HUES6 (cell line): ENCODE data around the gene NPTX1.

Source experiments
- H3K27ac ChIP-seq: 2 replicates; pipeline ENCODE4 v1.7.0; 2013; ENCODE audit warnings: low read depth, mild to moderate bottlenecking, low read length, inconsistent platforms
- H3K27me3 ChIP-seq: 2 replicates; pipeline ENCODE4 v1.6.1; 2013; ENCODE audit warnings: low read length; ENCODE audit not compliant: control insufficient read depth, insufficient read depth
- H3K36me3 ChIP-seq: 2 replicates; pipeline ENCODE4 v1.6.1; 2013; ENCODE audit warnings: low read length; ENCODE audit not compliant: control insufficient read depth, insufficient read depth
- H3K4me1 ChIP-seq: 2 replicates; pipeline ENCODE4 v1.6.1; 2013; ENCODE audit warnings: low read length; ENCODE audit not compliant: control insufficient read depth, insufficient read depth
- H3K4me3 ChIP-seq: 2 replicates; pipeline ENCODE4 v1.5.1; 2013; ENCODE audit warnings: low read depth, low read length
- H3K9ac ChIP-seq: one replicate; pipeline ENCODE4 v1.6.1; 2013; ENCODE audit warnings: mild to moderate bottlenecking, low read length
- H3K9me3 ChIP-seq: 2 replicates; pipeline ENCODE4 v1.6.1; 2013; ENCODE audit warnings: low read depth, low read length; ENCODE audit not compliant: control insufficient read depth, insufficient read depth

Gene NPTX1

DNA sequence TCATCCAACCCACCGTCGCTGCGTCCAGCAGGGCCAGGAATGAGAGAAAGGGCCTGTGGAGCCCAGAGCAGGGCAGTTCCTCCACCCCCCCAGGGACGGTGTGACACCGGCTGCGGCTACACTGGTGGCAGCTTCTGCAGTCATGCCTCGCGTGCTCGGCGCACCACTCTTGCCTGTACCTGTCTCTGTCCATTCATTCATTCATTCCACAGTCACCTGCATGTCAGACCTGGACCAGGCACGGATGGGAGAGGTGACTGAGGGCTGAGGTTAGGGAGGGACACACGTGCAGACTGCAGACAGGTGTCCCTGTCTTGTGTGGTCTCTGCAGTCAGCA, 34.1 kb downstream of the NPTX1 start:
- H3K4me1 ChIP-seq: peaks cover 5% of the 10 kb centered on the region; the same call in 1 of the 2 replicates
- H3K9ac ChIP-seq: no peak overlapping the region
- H3K9me3 ChIP-seq: no peaks in the 10 kb centered on the region
- no peak overlapping the region for H3K4me3 ChIP-seq
- H3K27me3 ChIP-seq: peaks cover 53% of the 10 kb centered on the region
- H3K27ac ChIP-seq: no peak overlapping the region
- no peaks in the 10 kb centered on the region for H3K36me3 ChIP-seq

DNA sequence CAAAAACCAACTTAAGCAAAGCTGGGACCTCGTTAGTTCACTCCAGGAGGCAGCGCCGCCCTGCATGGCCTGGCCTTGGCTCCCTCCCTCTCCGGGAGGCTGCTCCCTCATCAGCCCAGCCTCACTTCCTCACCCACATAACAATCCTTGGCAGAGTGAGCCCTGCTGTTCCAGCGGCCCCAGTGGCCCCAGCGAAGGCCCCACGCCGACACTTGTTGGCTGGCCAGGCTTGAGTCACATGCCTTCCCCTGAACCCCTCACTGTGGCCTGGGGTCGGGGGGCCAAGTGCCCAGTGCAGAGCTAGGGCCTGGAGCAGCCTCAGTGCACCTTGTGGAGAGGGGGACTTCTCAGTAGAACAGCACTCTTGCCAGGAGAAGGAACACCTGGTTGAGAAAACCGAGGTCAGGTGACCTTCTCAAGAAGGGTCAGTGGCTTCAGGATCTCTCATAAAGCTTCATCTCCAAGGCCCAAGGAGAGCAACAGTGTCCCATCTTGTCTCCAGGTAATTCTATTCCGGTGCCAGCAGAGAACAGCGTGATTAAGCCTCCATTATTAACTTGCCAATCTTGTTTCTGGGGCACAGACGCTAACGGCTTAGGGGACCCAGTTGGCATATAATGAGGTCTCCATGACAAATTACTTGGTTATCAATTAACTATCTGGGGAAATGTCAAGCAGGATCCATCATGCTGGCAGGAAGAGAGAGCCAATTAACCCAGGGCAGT, 34.6 kb downstream of the NPTX1 start:
- H3K4me1 ChIP-seq: peaks cover 5% of the 10 kb centered on the region; the same call in 1 of the 2 replicates
- H3K9me3 ChIP-seq: no peaks in the 10 kb centered on the region
- H3K27ac ChIP-seq: no peak overlapping the region
- no peak overlapping the region for H3K9ac ChIP-seq
- H3K4me3 ChIP-seq: no peak overlapping the region
- no peaks in the 10 kb centered on the region for H3K36me3 ChIP-seq
- peaks cover 53% of the 10 kb centered on the region for H3K27me3 ChIP-seq

DNA sequence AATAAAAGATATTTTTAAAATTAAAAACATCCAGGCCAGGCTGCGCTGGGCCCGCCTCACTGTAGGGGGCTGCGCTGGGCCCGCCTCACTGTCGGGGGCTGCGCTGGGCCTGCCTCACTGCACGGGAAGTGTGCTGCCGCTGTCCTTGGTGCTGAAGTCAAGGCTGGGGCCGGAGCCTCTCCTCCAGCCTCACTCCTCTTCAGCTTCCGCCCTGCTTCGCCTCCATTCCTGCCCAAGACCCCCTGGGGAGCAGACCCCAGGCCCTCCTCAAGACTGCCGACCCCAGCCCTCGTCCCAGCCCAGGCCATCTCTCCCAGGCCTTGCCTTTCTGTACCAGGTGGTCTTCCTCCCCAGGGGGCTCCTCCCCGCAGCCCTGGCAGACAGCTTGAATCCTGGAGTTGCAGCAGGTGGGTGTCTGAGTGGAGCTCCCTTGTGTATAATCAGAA, 35.3 kb downstream of the NPTX1 start:
- Histone ChIP-seq H3K9ac (no peak overlapping the region), H3K27me3 (peaks cover 53% of the 10 kb centered on the region), H3K4me3 (no peak overlapping the region), H3K36me3 (no peaks in the 10 kb centered on the region), H3K27ac (no peak overlapping the region), H3K9me3 (no peaks in the 10 kb centered on the region), H3K4me1 (peaks cover 5% of the 10 kb centered on the region; the same call in 1 of the 2 replicates)

DNA sequence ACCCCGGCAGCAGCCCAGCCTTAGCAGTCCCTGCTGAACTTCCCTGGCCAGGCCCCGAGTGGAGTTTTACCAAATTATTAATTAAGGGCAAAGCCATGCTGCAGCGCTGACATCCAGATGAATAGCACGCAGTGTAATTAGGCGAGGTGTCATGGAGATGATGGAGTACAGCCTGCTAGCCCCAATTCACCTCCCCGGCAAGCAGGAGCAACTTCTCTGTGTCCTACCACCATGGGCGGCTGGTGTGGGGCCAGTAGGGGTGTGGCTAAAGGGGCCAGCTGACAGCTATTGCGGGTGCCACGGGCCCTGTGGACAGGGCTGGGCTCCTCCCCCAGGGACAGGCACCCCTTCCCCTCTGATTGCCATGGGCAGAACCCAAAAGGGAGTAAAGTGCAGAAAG, 36.9 kb downstream of the NPTX1 start:
- H3K27me3 ChIP-seq: peaks cover 38% of the 10 kb centered on the region
- no peak overlapping the region for H3K9ac ChIP-seq
- peaks cover 5% of the 10 kb centered on the region; the same call in 1 of the 2 replicates for H3K4me1 ChIP-seq
- no peak overlapping the region for H3K4me3 ChIP-seq
- no peak overlapping the region for H3K27ac ChIP-seq
- H3K9me3 ChIP-seq: no peaks in the 10 kb centered on the region
- H3K36me3 ChIP-seq: no peaks in the 10 kb centered on the region

DNA sequence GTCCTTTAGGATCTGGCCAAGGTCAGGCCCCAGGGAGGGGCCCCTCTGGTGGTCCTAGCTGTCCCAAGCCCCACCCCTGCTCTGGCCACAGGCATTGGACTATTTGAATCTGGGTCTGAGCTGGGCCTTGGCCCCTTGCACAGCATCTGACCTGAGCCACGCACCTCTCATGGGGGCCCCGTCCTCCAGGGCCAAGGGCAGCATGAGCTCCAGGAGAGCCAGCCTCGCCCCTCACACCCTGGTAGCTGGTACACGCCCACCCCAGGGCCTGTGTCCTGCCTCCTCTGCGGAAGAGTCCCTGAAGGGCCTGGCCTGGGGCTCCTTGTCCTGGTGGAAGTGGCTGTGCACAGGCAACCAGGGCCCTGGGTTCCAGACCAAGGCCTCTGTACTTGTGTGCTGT, 37.6 kb downstream of the NPTX1 start:
- H3K27me3 ChIP-seq: peaks cover 32% of the 10 kb centered on the region
- no peak overlapping the region for H3K27ac ChIP-seq
- no peaks in the 10 kb centered on the region for H3K36me3 ChIP-seq
- 0 out of 2 replicates have a peak, but pooled peaks cover under 1% of the 10 kb centered on the region for H3K4me1 ChIP-seq
- no peaks in the 10 kb centered on the region for H3K9me3 ChIP-seq
- H3K9ac ChIP-seq: no peak overlapping the region
- H3K4me3 ChIP-seq: no peak overlapping the region

DNA sequence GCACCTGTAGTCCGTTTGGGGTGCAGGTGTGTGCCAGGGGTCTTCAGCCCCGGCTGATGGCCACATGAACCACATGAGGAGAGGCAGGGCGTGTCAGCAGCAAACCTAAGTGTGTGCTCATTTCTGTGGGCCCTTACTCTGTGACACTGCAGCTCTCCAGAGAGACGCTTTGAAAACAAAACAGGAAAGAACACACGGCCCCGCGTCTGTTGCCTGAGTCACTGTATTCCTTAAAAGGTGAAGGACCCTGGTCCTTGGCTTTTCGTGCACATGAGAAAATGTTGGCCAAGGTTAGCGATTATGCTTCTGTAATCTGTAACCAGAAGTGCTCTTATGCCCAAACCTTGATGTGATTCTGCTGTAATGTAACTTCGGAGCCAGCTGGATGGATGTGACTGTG, 38.9 kb downstream of the NPTX1 start:
- H3K9ac ChIP-seq: no peak overlapping the region
- H3K9me3 ChIP-seq: no peaks in the 10 kb centered on the region
- H3K4me3 ChIP-seq: no peak overlapping the region
- no peak overlapping the region for H3K27ac ChIP-seq
- H3K4me1 ChIP-seq: no peaks in the 10 kb centered on the region
- H3K27me3 ChIP-seq: peaks cover 20% of the 10 kb centered on the region
- H3K36me3 ChIP-seq: no peaks in the 10 kb centered on the region

DNA sequence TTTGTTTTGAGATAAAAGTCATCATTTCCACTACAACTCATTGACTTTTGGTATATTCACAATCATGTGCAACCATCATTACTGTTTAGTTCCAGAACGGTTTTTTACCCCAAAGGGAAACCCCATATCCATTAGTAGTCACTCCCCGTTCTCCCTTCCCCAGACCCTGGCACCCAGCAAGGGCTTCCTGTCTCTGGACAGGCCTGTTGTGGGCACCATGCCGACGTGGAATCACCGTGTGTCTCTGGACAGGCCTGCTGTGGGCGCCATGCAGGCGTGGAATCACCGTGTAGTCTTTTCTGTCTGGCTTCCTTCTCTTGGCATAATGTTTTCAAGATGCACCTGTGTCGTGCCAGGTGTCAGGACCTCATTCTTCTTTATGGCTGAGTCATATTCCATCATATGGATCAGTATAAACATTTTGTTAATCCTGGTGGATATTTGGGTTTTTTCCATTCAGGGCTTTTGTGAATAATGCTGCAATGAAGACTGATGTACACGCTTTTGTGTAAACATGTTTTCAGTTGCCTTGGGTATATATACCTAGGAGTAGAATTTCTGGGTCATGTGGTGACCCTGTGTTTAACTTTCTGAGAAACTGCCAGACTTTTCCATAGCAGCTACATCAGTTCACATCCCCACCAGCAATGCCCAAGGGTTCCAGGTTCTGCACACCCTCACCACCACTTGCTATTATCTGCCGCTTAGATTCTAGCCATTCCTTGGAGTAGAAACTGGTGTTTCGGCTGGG, 42.3 kb downstream of the NPTX1 start:
- Histone ChIP-seq H3K4me3 (no peak overlapping the region), H3K4me1 (no peaks in the 10 kb centered on the region), H3K27me3 (peaks cover 6% of the 10 kb centered on the region; the same call in 1 of the 2 replicates), H3K36me3 (no peaks in the 10 kb centered on the region), H3K27ac (no peak overlapping the region), H3K9me3 (no peaks in the 10 kb centered on the region), H3K9ac (no peak overlapping the region)

DNA sequence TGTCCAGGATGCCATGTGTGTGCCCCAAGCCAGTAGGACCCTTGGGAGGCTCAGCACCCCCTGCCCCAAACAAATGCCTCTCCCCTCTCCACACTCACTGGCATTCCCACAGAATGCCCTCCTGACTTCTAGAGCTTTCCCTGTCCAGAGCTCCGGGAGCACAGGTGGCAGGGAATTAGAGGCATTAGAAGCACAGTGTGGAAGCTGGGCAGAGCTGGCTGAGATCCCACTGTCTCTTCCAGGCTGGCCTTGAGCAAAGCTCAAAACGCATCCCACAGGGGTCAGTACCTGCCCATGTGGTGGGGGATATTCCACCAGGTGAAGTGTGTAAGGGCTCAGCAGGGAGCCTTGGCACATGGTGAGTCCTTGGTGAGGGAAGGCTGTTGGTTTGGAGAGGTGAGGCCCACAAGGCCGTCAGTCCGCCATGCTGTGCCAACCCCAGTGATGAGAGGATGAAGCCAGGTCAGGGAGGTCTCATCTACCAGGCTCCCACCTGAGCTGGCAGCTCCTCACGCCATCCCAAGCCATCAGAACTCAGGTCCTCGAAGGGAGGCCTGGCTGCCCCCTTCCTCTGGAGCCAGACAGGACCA, 43.4 kb downstream of the NPTX1 start:
- no peak overlapping the region for H3K4me3 ChIP-seq
- H3K4me1 ChIP-seq: no peaks in the 10 kb centered on the region
- no peak overlapping the region for H3K9ac ChIP-seq
- no peak overlapping the region for H3K27ac ChIP-seq
- no peaks in the 10 kb centered on the region for H3K9me3 ChIP-seq
- H3K27me3 ChIP-seq: peaks cover 6% of the 10 kb centered on the region; the same call in 1 of the 2 replicates
- no peaks in the 10 kb centered on the region for H3K36me3 ChIP-seq

DNA sequence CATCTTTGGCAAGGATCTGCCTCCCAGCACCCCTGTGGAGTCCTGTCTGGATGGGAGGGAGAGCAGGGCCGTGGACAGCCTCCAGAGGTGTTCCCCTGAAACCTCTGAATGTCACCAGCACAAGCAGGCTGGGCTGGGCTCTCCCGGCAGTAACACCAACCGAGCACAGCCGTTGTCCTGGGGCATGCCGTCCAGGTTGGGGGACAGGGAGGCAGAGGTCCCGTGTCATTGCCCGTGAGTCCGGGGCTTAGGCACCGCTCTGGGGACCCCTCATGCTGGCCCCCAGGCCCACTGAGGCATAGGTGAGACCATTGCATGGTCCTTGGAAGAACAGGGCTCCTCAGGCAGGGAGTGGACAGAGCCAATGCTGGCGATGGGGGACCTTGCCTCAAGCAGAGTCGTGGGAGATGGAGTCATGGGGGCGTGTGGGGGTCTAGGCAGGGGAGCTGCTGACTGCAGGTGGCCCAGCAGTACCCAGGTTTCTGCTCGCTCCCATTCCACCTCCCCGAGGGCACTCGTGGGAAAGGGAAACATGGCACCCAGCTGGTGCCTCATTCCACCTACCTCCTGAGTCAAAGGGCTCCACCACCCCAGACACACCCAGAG, 44.0 kb downstream of the NPTX1 start:
- no peaks in the 10 kb centered on the region for H3K9me3 ChIP-seq
- H3K36me3 ChIP-seq: no peaks in the 10 kb centered on the region
- H3K9ac ChIP-seq: no peak overlapping the region
- H3K4me1 ChIP-seq: no peaks in the 10 kb centered on the region
- H3K4me3 ChIP-seq: no peak overlapping the region
- H3K27me3 ChIP-seq: peaks cover 6% of the 10 kb centered on the region; the same call in 1 of the 2 replicates
- H3K27ac ChIP-seq: no peak overlapping the region

DNA sequence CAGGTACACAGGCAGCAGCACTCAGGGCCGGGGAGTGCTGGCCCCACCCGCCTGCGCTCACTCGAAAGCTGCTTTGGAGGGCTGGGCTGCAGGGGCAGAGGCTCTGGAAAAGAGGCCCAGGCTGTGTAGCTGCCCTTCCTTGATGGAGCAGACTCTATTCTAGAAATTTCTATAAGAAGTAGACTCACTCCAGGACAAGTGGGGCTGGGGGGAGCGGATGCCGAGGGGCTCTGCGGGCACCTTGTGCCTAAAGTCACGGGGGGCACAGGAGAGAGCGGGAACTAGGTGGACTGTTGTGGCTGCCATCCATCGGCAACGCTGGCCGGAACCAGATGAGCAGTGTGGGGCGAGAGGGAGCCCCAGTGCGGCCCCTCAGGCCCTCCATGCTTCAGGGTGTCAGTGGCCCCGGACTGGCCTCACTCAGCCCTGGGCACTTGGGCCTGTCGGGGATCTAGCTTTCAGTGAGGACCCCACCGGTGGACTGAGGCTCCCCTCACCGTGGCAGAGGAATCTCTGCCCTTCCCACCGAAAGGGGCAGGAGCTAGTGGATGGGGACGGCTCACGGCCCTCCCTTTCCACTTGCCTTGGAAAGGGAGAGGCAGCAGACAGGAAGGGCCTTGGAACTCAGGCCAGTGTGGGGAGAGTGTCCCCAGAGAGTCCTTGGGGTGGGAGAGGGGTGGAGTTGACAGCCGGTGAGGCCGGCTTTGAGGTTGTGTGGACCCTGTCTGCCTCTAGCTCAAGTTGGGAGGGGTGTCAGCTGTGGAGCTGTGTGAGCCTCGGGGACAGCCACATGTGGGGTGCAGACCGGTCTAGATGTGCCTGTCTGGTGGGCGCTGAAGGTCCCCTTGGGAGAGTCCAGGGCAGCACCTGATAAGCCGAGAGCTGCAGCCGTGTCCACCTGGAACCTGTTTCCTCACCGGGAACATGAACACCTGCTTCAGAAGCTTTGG, 44.9 kb downstream of the NPTX1 start:
- H3K9ac ChIP-seq: no peak overlapping the region
- H3K4me1 ChIP-seq: peaks cover 4% of the 10 kb centered on the region; the same call in 1 of the 2 replicates

More for the DNA sequence above, 44.9 kb downstream of the NPTX1 start:
- Histone ChIP-seq H3K27ac (no peak overlapping the region), H3K27me3 (no peaks in the 10 kb centered on the region; the same call in 1 of the 2 replicates), H3K36me3 (no peaks in the 10 kb centered on the region), H3K9me3 (no peaks in the 10 kb centered on the region), H3K4me3 (no peak overlapping the region)
